HG02623 (cell line): ENCODE data around the gene KLF3.

Experiments
- ATAC-seq: cut with Tn5 transposase; IDR thresholded peaks from one replicate; pipeline ENCODE4 v1.9.1; 2021; ENCODE audit warnings: moderate library complexity; ENCODE audit not compliant: unreplicated experiment

The KLF3 gene

GRCh38 chr4:38654273-38654672, 9.7 kb upstream of the KLF3 start:
- ATAC-seq = no peak

DNA sequence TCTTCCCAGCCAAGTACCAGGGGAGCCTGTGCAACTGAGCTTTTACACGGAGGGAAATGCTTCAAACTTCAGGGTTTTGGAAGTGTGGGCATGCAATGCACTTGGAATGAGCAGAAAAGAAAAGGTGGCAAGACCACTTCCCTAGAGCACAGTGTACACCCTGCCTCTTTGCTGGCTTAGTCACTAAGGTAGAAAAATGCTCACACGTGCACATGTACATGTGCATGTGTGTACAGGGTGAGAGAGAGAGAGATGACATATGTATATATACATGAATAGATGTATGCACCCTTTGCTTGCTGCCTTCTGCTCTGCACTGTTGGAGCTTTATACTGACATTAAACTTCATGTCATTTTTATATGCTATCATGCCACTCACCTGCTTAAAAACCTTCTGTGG, 7.9 kb upstream of the KLF3 start:
- no peak for ATAC-seq

DNA sequence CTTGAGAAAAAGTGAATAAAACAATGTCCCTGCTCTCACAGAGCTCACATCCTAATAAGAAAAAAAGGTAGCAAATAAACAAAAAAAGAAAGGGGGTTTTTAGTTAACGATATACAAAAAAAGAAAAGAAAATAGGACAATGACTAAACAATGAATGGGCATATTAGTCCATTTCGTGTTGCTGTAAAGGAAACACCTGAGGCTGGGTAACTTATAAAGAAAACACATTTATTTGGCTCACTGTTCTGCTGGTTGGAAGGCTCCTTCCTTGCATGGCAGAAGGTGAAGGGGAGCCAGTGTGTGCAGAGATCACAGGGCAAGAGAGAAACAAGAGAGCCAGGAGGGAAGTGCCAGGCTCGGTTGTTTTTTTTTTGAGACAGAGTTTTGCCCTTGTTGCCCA, 4.7 kb upstream of the KLF3 start:
- no peak for ATAC-seq

- no peak for ATAC-seq
Measured at GRCh38 chr4:38660838-38661237, 3.2 kb upstream of the KLF3 start.

DNA sequence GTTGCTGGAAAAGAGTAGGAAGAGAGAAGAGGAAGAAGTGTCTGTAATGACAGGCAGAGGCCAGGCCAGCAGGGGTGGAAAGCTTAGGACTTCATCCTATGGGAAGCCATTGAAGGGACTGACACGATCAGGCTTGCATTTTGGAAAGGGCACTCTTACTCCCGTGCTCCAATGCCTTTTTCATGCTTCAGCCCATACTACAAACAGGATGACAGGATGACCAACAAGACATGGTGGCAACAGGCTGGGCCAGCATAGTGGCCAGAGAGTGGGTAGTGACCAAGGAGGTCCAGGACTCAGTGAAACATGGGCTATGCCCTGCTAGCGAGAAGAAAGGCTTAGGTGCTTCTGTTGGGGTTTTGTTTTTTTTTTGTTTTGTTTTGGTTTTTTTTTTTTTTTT, 2.6 kb upstream of the KLF3 start:
- no peak for ATAC-seq

- ATAC-seq = no peak
Measured at GRCh38 chr4:38662522-38663089, 1.4 kb upstream of the KLF3 start.

- peak; percentile 31 for ATAC-seq
Measured at GRCh38 chr4:38663090-38663800, 754 bp upstream of the KLF3 start.

DNA sequence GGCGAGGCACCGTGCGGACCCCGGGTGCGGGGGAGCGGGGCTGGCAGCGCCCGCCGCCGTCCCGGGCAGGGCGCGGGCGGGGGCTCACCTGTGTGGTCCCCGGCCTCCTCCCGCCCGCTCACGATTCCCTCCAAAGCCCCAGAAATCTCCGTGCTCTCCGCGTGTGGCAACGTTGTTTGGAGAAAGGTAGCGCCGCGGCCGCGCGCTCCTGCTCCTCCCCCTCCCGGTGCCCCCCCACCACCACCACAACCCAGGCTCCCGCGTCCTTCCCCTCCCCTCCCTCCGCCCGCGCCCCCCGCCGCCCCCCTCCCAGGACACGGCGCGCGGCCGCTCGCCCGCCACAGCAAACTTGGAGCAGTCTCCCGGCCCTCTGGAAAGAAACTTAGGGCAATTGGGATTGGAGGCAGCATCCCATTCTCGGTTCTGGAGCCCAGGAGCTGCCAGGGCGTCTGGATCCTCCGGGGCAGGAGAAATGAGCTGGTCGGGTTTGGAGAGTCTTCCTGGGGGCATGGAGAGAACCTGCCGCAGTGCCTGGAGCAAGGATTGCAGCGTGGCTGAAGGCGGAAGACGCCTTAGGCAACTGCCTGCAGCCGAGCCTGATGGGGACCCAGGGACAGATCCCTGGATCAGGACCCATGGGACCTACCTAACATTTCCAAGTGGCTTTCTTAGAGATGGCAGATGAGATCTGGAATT, 855 bp downstream of the KLF3 start:
- ATAC-seq = no peak

- ATAC-seq = no peak
Measured at GRCh38 chr4:38665551-38666411, 1.8 kb downstream of the KLF3 start.

- ATAC-seq = no peak
Measured at GRCh38 chr4:38666766-38667084, 2.7 kb downstream of the KLF3 start.

DNA sequence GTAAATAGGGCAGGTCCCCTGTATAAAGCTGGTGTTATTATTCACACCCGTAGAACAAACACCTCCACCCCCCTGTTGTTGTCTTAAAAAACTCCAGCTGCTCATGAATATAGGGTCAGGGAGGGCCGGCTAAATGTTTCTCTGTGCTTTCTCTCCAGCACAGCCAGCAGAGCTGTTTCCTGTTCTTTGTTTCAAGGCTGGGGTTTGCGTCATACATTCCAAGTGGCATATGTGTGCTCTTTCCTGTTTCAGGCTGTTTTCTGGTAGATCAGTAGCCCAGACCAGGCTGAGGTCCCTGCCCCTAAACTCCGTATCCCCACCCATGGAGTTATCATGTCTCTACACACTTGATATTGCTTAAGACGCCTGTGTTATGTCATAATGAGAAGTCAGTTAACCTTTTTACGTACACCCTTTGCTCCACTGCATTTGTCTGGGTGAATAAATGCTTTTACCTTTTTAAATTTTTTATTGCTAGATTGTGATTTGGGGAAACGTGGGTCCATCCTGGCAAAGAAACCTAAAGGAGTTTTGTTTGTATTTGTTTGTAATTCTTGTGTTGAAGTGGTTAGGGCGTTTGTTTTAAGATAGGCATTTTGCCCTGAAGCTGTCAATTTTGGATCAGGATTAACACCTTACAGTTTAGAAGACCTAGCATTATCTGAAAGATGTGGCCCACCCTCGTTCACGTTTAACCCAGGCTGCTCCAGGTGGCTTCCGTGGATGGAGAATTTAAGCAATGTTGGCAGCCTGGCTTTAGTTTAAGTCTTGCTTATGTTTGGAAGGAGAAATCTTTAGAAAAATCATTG, 3.3 kb downstream of the KLF3 start:
- no peak for ATAC-seq

DNA sequence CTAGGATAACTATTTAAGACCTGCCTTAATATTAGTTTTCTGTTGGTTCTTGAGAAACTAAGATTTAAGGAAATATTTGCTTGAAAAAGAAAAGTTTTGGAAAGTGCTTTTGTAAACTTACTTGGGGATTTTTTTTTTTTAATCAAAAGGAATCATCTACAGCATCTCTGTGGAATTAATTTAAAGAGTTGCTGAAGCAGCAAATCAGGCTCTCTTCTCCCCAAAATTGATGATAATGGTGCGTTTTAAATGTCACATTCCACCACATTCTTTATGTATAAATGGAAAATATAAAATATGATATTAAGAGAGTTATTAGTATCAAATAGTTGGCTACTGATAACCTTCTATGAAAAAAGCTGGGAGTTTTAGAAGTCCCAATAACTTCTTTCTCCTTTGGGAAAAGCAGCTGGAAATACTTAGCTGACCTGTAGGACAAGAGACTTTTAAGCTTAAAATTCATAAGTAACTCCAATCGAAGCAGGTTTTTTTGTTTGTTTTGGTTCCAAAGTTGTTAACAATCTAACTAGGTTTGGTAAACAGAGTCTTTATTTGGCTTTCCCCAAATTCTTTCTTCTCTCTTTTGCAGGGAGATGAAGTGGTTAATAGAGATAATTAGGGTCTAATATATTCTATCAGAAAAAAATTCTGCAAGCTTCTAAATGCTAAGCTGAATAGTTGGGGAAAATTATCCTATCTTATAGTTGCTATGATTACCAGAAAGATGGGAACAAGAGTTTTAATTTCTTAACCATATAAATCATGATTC, 4.4 kb downstream of the KLF3 start:
- ATAC-seq = no peak

DNA sequence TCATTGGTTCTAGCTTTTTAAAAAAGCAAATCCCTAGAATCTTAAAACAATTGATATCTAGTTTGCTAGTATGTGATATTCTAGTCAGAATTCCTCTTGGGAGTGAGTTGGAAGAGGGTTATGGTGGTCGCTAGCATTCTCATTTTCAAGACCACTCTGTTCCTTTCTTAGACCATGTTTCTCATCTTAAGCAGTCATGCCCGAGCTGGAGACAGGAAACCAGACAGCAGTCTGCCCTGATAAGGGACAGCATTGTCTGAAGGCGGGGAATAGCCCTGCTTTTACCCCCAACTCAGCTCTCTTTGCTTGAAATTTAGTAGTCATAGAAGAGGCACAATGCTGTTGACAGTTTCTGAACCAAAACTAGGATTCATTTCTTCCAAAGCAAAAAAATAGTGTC, 5.2 kb downstream of the KLF3 start:
- no peak for ATAC-seq

- no peak for ATAC-seq
Measured at GRCh38 chr4:38670109-38670901, 6.3 kb downstream of the KLF3 start.

- ATAC-seq = no peak
Measured at GRCh38 chr4:38670939-38671591, 7.1 kb downstream of the KLF3 start.

GRCh38 chr4:38671592-38671940, 7.6 kb downstream of the KLF3 start:
- ATAC-seq = no peak

DNA sequence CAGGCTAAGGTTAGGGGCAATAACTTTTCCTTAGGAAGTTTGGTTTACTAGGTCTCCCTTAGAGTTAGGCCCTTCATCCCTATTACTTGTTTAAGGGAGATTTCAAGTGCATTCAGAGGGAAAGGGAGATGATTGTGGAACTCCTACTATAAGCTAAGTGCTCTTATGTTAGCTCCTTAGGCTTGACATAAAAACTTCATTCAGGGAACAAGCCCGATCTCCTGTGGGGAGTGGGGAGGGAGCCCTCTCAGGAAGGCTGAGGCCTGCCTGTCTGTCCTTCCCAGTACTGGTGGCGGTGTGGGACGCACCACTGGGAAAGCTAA, 8.0 kb downstream of the KLF3 start:
- no peak for ATAC-seq

DNA sequence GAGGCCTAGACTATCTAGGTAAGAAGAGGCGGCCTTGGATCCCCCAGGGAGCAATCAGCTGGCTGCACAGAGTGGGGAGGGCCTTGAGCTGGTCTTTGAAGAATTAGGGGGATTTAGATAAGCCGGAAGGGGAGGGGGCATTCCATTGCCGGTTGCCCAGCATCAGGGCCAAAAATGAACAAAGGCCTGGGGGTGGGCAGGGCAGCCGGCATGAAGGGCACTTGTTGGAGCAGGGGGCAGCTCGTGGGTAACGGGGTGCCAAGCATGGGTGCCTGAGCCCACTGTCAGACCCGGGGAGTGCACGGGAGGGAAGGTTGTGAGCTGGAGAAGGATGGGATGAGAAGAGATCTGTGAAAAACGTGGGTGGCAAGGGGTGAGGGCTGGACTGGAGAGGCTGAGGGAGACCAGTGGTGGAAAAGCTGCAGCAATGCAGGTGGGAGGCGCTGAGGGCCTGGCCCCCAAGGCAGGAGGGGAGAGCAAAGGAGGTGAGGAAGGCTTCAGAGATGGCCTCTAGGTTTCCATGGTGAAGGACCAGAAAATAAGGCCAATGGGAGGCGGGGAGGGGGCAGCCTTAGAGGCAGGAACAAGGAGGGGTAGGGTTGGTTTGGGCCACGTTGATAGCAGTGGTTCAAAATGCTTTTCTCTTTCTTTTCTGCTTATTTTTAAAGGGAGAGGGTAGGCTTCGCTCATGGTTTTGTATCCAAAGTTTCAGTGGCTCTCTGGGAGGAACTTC, 8.6 kb downstream of the KLF3 start:
- ATAC-seq = no peak
